Measurements from ENCODE around the gene MAP2K5. TPM values are rescaled to one million over a fixed set of nuclear protein-coding genes. Genes with fewer than 3 reads are reported as not detected.

The MAP2K5 gene
- total RNA-seq, 1 experiment from 2014 or later = 15.0 TPM

DNA sequence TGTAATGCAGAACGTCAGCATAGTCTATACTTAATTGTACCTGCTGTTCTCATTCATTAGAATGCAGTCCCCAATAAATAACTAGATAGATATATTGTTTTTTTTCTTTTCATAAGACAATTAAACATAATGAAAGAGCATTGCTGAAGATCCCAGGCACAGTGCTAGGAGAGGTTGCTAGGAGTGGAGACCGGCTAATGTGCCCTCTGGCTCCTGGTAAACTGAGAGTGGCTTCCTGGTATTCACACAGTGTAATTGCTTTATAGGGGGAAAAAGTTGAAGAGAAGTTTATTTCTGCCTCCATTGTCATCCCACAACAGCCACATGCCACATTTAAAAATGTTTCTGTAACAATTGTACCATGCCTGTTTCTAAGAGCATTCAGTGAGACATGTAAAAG, 135.6 kb downstream of the MAP2K5 start:
- TF ChIP-seq, protein P1, sequence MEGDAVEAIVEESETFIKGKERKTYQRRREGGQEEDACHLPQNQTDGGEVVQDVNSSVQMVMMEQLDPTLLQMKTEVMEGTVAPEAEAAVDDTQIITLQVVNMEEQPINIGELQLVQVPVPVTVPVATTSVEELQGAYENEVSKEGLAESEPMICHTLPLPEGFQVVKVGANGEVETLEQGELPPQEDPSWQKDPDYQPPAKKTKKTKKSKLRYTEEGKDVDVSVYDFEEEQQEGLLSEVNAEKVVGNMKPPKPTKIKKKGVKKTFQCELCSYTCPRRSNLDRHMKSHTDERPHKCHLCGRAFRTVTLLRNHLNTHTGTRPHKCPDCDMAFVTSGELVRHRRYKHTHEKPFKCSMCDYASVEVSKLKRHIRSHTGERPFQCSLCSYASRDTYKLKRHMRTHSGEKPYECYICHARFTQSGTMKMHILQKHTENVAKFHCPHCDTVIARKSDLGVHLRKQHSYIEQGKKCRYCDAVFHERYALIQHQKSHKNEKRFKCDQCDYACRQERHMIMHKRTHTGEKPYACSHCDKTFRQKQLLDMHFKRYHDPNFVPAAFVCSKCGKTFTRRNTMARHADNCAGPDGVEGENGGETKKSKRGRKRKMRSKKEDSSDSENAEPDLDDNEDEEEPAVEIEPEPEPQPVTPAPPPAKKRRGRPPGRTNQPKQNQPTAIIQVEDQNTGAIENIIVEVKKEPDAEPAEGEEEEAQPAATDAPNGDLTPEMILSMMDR (conservative IDR thresholded peaks at IDR 0.05) = no peak
- H4K5ac ChIP-seq (ENCODE audit: insufficient read length, low read depth, low read length) = no peak overlapping the region
- H3T11ph ChIP-seq (ENCODE audit: low read length) = no peak overlapping the region
- H3K36me3 Mint-ChIP-seq (ENCODE audit: insufficient read depth in 1 of 3, low read depth in 3 of 3) = peaks cover 0 to 4% (median under 1%) of the 10 kb centered on the region in 3 experiments; a peak in 5 of 7 replicates
- no peak overlapping the region for H2AFZ ChIP-seq (ENCODE audit: low read length)
- H3K18ac ChIP-seq (ENCODE audit: insufficient read length, low read depth, low read length) = no peak overlapping the region
- no peaks in the 10 kb centered on the region for H3K79me1 ChIP-seq (ENCODE audit: insufficient read depth, low read depth, low read length, poor library complexity, severe bottlenecking)
- H3K56ac ChIP-seq (ENCODE audit: insufficient read length, low read depth, low read length) = no peak overlapping the region
- H3K4me1 ChIP-seq (ENCODE audit: insufficient read depth, low read length) = no peaks in the 10 kb centered on the region
- H3K9me3 Mint-ChIP-seq = peaks cover under 1 to 1% of the 10 kb centered on the region in 2 experiments; a peak in 3 of 5 replicates
- no peak overlapping the region for H2BK12ac ChIP-seq (ENCODE audit: insufficient read length, low read depth, low read length)
- no peak overlapping the region for H3K14ac ChIP-seq (ENCODE audit: insufficient read depth, low read length)
- H3K27me3 ChIP-seq (ENCODE audit: insufficient read depth, low read length) = no peaks in the 10 kb centered on the region
- no peak overlapping the region for H2BK20ac ChIP-seq (ENCODE audit: low read depth, low read length, poor library complexity, severe bottlenecking)
- H3K4ac ChIP-seq (ENCODE audit: low read depth, low read length) = no peak overlapping the region
- no peak overlapping the region for H3K4me2 ChIP-seq (ENCODE audit: insufficient read depth, insufficient read length, low read length)
- H3K27me3 Mint-ChIP-seq (ENCODE audit: low read depth) = no peaks in the 10 kb centered on the region
- H3K27ac Mint-ChIP-seq = no peak overlapping the region
- no peak overlapping the region for H2BK120ac ChIP-seq (ENCODE audit: low read depth, low read length, poor library complexity, severe bottlenecking)
- no peak overlapping the region for H3K23ac ChIP-seq (ENCODE audit: insufficient read length, low read depth, low read length)
- no peak overlapping the region for H2BK15ac ChIP-seq (ENCODE audit: low read depth, low read length)
- no peaks in the 10 kb centered on the region for H4K20me1 ChIP-seq (ENCODE audit: control insufficient read depth, insufficient read depth, insufficient read length)
- no peak overlapping the region for H2BK5ac ChIP-seq (ENCODE audit: insufficient read length, low read length)
- no peak overlapping the region for H3K9ac ChIP-seq (ENCODE audit: extremely low read depth, insufficient read length, low read length)
- no peak overlapping the region for H4K8ac ChIP-seq (replicated peaks; ENCODE audit: insufficient read length, low read depth, low read length)
- no peak for DNase-seq
- no peaks in the 10 kb centered on the region for H3K23me2 ChIP-seq (ENCODE audit: insufficient read length, low read depth, low read length, poor library complexity, severe bottlenecking)
- no peak overlapping the region for H3K4me3 Mint-ChIP-seq
- H3K27ac ChIP-seq (ENCODE audit: insufficient read length, low read depth, low read length) = no peak overlapping the region
- no peak overlapping the region for H2AK5ac ChIP-seq (ENCODE audit: insufficient read length, low read length)
- WGBS (ENCODE audit: extremely low coverage, insufficient read length, low lambda C conversion rate) = no CpG with 5 or more reads among the region's 2 CpGs
- H3K79me2 ChIP-seq (ENCODE audit: insufficient read depth, low read length) = no peaks in the 10 kb centered on the region
- H3K4me1 Mint-ChIP-seq = 0 out of 4 replicates have a peak, but pooled peaks cover 0 to 3% of the 10 kb centered on the region in 2 experiments
- no peaks in the 10 kb centered on the region for H3K9me3 ChIP-seq (ENCODE audit: control insufficient read depth, low read depth, low read length)
- H4K91ac ChIP-seq (ENCODE audit: insufficient read length, low read depth, low read length) = no peak overlapping the region
